NCI-H1105 (cell line): ENCODE results near the gene LRRC47.

Source experiments
- DNase-seq: peaks from one replicate; lab custom pipeline; 2025; lab: John Stamatoyannopoulos, UW

The LRRC47 gene

DNA sequence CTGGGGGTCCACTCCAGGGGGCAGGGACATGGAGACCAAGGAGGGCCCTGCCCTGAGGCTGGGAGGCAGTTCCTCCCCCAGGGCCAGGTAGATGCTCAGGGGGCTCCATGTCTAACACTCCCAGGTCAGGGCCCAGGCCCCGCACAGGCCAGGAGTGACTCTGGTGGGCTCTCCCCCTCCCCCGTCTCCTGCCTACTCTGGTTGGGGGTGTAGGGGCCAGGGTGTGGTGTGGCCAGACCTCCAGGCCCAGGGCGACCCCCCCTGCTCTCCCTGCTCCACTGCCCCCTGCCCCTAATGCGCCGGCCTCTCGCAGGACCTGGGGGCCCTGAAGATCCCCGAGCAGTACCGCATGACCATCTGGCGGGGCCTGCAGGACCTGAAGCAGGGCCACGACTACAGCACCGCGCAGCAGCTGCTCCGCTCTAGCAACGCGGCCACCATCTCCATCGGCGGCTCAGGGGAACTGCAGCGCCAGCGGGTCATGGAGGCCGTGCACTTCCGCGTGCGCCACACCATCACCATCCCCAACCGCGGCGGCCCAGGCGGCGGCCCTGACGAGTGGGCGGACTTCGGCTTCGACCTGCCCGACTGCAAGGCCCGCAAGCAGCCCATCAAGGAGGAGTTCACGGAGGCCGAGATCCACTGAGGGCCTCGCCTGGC lies 63.7 kb downstream of the LRRC47 start:
- no peak for DNase-seq

- DNase-seq, result no peak
Measured at GRCh38 chr1:3731583-3732433, 64.5 kb downstream of the LRRC47 start.

- no peak for DNase-seq
Measured at GRCh38 chr1:3730543-3731247, 65.6 kb downstream of the LRRC47 start.

GRCh38 chr1:3729594-3730542 lies 66.4 kb downstream of the LRRC47 start:
- DNase-seq, result no peak
